Testis (tissue), 3 donors: ENCODE results near the gene PCYT2. TPM values are rescaled to one million over a fixed set of nuclear protein-coding genes. Genes with fewer than 3 reads are reported as not detected.
"Not testable (repeated sequence)": the region's sequence is repeated elsewhere in the genome, so short reads cannot be mapped to it uniquely, and the experiment has no call there.

ENCODE experiments used
- DNase-seq: peaks from one replicate; pipeline ENCODE4 v3.0.0-alpha.2; 2019
- H3K27ac ChIP-seq, 2 donors: fragments of 200-600 bp; sonication (generic); one replicate each; pipeline ENCODE4 v1.5.1; 2019
- H3K27me3 ChIP-seq: fragments of 200-600 bp; sonication (generic); one replicate; pipeline ENCODE4 v1.5.1; 2019
- H3K36me3 ChIP-seq: fragments of 200-600 bp; sonication (generic); one replicate; pipeline ENCODE4 v1.5.1; 2017; ENCODE audit warnings: low read depth; ENCODE audit errors: missing control alignments
- H3K4me1 ChIP-seq: fragments of 200-600 bp; sonication (generic); one replicate; pipeline ENCODE4 v1.5.1; 2019
- H3K4me3 ChIP-seq, 2 donors: fragments of 200-600 bp; sonication (generic); one replicate each; pipeline ENCODE4 v1.5.1; 2017 to 2019
- H3K9me3 ChIP-seq: fragments of 200-600 bp; sonication (generic); one replicate; pipeline ENCODE4 v1.5.1; 2017
- POLR2A ChIP-seq: fragments of 450-650 bp; IDR thresholded peaks from one replicate; pipeline ENCODE4 v1.6.1; 2017; ENCODE audit warnings: antibody characterized with exemption, mild to moderate bottlenecking, moderate library complexity
- WGBS, 2 donors: methylation state at CpG; one replicate each; pipeline ENCODE4 v1.1.5; 2018; 5-methylcytosine and 5-hydroxymethylcytosine counted together
- intact Hi-C: fragments of 100-400 bp; cut with DNase I; formaldehyde crosslinking; loops from one replicate; pipeline ENCODE4 v1.15.1; 2023; ENCODE audit warnings: low total_unique reads
- polyA plus RNA-seq: library from polyadenylated mRNA; stranded (reverse); fragments of 350-450 nt; fragmentation: Illumina TruSeq; extraction: RNeasy Lipid Tissue Mini Kit (QIAGEN cat#74804); gene quantifications from one replicate; pipeline ENCODE4 v1.2.3, GENCODE V29; 2014; ENCODE audit warnings: low read depth, low replicate concordance; ENCODE audit not compliant: insufficient read depth
- total RNA-seq, 2 donors: library from RNA; depleted of rRNA; stranded (reverse); fragments of >200 nt; gene quantifications; one replicate each; pipeline ENCODE4 v1.2.3, GENCODE V29; 2016
- TF ChIP-seq, protein P1 (sequence below), 3 experiments: fragments of 450-650 bp in 2 of 3; fragments of 200-600 bp in 1 of 3; sonication (generic) in 1 of 3; IDR thresholded peaks; one replicate each; pipeline ENCODE4 v1.5.1; 2016 to 2019; ENCODE audit warnings: antibody characterized with exemption in 3 of 3, mild to moderate bottlenecking in 2 of 3, moderate library complexity in 1 of 3

Gene PCYT2
- total and polyA plus RNA-seq, 3 donors from 2014 or later, result 171 to 488 (median 438) TPM

DNA sequence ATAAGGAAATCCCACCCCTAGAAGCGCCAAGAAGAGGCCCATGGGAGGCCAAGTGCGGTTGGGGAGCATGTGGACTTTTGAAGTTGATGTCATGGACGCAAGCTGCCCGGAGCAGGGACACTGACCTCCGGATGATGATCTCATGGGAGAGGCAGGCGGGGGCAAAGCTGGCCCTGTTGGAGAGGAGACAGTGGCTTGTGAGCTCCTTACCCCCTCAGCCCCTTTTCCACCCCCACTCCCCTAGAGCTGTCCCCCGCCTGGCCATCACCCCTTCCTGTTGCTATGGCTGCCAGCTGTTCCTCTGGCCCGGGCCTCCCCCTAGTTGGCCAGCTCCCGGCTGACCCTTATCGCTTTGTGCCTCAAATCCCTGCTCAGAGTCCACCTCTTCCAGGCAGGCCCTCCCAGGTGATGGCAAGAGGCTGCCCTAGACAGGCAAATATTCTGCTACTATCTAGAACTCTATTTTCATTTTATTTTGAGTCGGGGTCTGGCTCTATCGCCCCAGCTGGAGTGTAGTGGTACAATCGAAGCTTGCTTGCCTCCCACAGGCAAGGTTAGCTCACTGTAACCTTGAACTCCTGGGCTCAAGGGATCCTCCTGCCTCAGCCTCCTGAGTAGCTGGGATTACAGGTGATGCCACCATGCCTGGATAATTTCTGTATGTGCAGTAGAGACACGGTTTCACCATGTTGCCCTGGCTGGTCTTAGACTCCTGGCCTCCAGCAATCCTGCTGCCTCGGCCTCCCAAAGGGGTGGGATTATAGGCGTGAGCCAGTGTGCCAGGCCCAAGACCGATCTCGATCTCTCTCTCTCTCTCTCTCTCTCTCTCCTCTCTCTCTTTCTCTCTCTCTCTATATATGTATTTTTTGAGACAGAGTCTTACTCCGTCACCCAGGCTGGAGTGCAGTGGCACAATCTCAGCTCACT, 43.2 kb upstream of the PCYT2 start:
- Histone ChIP-seq H3K36me3 (no peaks in the 10 kb centered on the region), H3K9me3 (no peaks in the 10 kb centered on the region), H3K4me1 (no peaks in the 10 kb centered on the region), H3K4me3 (no peak overlapping the region), H3K27me3 (no peaks in the 10 kb centered on the region), H3K27ac (no peak overlapping the region)
- WGBS, 2 donors, result 75 to 76% methylated on average over 17 to 19 of the region's 19 CpGs
- intact Hi-C loops, result no loop called here
- no peak for TF ChIP-seq POLR2A
- TF ChIP-seq, protein P1, sequence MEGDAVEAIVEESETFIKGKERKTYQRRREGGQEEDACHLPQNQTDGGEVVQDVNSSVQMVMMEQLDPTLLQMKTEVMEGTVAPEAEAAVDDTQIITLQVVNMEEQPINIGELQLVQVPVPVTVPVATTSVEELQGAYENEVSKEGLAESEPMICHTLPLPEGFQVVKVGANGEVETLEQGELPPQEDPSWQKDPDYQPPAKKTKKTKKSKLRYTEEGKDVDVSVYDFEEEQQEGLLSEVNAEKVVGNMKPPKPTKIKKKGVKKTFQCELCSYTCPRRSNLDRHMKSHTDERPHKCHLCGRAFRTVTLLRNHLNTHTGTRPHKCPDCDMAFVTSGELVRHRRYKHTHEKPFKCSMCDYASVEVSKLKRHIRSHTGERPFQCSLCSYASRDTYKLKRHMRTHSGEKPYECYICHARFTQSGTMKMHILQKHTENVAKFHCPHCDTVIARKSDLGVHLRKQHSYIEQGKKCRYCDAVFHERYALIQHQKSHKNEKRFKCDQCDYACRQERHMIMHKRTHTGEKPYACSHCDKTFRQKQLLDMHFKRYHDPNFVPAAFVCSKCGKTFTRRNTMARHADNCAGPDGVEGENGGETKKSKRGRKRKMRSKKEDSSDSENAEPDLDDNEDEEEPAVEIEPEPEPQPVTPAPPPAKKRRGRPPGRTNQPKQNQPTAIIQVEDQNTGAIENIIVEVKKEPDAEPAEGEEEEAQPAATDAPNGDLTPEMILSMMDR (IDR thresholded peaks at IDR 0.05), result no peak
- DNase-seq, result no peak

DNA sequence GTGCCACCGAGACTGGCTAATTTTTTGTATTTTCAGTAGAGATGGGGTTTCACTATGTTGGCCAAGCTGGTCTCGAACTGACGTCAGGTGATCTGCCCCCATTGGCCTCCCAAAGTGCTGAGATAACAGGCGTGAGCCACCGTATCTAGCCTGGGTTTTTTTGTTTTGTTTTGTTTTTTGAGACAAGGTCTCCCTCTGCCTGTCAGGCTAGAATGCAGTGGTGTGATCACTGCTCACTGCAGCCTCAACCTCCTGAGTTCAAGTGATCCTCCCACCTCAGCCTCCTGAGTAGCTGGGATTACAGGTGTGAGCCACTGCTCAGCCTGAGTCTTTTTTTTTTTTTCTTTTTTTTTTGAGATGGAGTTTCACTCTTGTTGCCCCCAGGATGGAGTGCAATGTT, 42.2 kb upstream of the PCYT2 start:
- H3K9me3 ChIP-seq, H3K27ac ChIP-seq, intact Hi-C loops, H3K27me3 ChIP-seq, H3K4me3 ChIP-seq, DNase-seq, H3K36me3 ChIP-seq, H3K4me1 ChIP-seq: not testable (repeated sequence)
- WGBS, 2 donors, result 67 to 69% methylated on average over 5 of the region's 5 CpGs

DNA sequence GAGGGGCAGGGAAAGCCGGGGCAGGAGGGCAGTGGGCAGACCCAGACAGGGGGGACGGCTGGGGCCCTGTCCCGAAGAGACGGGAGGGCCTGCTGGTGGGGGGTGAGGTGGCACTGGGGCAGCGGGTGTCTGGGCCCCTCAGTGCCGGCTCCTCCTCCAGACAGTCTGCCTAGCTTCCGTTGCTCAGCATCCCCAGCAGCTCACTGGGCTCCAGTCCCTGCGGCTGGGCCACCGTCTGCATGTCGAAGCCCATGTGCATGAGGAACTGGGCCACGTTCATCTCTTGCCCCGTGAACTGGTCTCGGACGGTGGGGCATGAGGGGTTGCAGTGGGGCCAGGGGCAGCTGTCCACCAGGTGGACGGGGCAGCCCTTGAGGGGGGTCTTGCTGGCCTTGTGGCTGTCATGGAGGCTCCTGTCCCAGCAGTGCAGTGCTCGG, 41.6 kb upstream of the PCYT2 start:
- no peak for DNase-seq
- no peak overlapping the region for H3K27ac ChIP-seq
- H3K4me1 ChIP-seq, result no peaks in the 10 kb centered on the region
- no peak overlapping the region for H3K4me3 ChIP-seq
- intact Hi-C loops, result no loop called here
- H3K36me3 ChIP-seq, result no peaks in the 10 kb centered on the region
- H3K9me3 ChIP-seq, result no peaks in the 10 kb centered on the region
- TF ChIP-seq, protein P1 (IDR thresholded peaks at IDR 0.05), result no peak
- TF ChIP-seq POLR2A, result no peak
- WGBS, 2 donors, result 63 to 73% methylated on average over 6 to 13 of the region's 16 CpGs
- H3K27me3 ChIP-seq, result no peaks in the 10 kb centered on the region

DNA sequence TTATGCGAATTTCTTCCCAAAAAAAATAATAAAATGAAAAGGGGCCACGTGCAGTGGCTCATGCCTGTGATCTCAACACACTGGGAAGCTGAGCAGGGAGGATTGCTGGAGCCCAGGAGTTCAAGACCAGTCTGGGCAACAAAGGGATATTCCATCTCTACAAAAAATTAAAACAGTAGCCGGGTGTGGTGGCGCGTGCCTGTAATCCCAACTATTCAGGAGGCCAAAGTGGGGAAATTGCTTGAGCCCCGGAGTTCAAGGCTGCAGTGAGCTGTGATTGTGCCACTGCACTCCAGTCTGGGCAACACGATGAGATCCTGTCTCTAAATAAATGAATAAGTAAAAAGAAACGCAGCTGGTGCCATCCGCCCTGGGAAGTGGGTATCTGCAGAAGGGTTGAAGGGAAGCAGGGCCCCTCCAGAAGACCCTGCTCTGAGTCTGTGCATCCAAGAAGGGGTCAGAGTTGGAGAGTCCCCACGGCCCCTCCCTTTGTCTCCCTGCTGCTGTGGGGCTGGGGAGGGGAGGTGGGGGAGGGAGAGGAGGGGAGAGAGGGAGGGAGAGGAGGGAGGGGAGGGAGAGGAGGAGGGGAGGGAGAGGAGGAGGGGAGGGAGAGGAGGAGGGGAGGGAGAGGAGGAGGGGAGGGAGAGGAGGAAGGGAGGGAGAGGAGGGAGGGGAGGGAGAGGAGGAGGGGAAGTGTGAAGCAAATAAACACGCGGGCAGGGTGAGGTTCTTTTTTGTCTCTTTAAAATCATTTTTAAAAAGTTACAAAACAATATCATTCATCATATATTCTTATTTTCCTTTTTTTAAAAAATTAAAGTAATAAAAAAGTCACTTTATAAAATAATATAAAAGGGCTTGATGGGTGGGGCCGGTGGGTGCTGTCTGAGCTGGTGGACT, 40.8 kb upstream of the PCYT2 start:
- H3K36me3 ChIP-seq, result no peaks in the 10 kb centered on the region
- H3K4me1 ChIP-seq, result no peaks in the 10 kb centered on the region
- intact Hi-C loops, result no loop called here
- H3K27ac ChIP-seq, result no peak overlapping the region
- H3K9me3 ChIP-seq, result no peaks in the 10 kb centered on the region
- H3K27me3 ChIP-seq, result no peaks in the 10 kb centered on the region
- no peak for DNase-seq
- H3K4me3 ChIP-seq, result no peak overlapping the region
- 54 to 58% methylated on average over 13 of the region's 13 CpGs for WGBS, 2 donors
- TF ChIP-seq, protein P1 (IDR thresholded peaks at IDR 0.05), result no peak
- no peak for TF ChIP-seq POLR2A

DNA sequence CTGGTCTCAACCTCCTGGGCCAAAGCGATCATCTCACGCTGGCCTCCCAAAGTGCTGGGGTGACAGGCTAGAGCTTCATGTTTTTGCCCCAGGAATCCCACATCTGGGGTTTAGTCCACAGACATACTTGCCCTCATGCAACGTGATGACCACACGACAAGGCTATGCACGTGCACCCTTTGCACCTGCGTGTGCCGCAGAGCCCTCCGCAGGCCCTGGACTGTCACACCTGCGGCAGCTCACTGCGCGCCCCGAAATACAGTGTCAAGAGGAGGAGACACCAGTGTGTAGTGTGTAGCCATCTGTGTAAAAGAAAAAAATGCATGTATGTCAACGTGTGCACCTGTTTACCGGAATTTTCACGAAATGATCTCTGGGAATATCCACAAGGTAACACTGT, 39.3 kb upstream of the PCYT2 start:
- Histone ChIP-seq H3K27ac (no peak overlapping the region), H3K27me3 (no peaks in the 10 kb centered on the region), H3K36me3 (no peaks in the 10 kb centered on the region), H3K4me3 (no peak overlapping the region), H3K4me1 (no peaks in the 10 kb centered on the region), H3K9me3 (no peaks in the 10 kb centered on the region)
- intact Hi-C loops, result no loop called here
- WGBS, 2 donors, result 83 to 88% methylated on average over 15 of the region's 15 CpGs
- no peak for TF ChIP-seq POLR2A
- TF ChIP-seq, protein P1 (IDR thresholded peaks at IDR 0.05), result no peak
- DNase-seq, result no peak
